Urothelium cell line (cell line): ENCODE data around the gene SHISA2.

Source experiments
- DNase-seq: peaks from one replicate; pipeline ENCODE4 v3.0.0; 2011; ENCODE audit warnings: low spot score, mixed read lengths
- FAIRE-seq: peaks from 2 replicates; lab custom pipeline; 2011; peaks lifted over from hg19 to GRCh38; lab: Jason Lieb, UNC

Gene SHISA2

DNA sequence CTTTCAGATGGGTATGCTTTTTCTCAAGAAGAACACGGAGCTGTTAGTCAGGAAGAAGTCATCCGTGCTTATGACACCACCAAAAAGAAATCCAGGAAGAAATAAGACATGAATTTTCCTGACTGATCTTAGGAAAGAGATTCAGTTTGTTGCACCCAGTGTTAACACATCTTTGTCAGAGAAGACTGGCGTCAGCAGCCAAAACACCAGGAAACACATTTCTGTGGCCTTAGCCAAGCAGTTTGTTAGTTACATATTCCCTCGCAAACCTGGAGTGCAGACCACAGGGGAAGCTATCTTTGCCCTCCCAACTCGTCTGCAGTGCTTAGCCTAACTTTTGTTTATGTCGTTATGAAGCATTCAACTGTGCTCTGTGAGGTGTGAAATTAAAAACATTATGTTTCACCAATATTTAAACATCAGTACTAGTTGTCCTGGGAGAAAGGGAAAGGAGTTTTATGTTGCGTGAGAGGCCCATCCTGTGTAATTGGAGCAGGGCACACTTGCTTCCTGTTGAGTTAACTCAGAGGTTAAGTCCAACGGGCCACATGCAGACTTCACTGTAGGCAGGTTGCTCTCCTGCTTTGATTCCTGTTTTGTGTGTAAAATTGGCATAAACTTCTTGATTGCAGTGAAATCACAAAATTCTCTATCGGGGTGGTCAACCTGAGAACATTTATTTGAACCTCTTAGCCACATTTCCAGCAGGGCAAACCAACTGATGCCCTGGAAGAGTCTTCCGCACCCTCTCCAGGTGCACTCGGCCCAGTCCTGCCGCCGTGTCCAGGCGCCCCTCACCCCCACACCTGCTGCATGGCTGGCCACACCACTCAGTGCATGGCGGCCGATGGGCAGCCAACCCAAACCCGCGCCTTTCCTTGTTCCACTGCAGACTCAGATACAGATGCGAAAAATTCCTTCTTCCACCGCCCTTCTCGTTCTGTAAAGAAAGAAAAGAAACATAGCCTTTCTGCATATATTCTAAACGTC is 31.6 kb downstream of the SHISA2 start:
- FAIRE-seq: no peak

DNA sequence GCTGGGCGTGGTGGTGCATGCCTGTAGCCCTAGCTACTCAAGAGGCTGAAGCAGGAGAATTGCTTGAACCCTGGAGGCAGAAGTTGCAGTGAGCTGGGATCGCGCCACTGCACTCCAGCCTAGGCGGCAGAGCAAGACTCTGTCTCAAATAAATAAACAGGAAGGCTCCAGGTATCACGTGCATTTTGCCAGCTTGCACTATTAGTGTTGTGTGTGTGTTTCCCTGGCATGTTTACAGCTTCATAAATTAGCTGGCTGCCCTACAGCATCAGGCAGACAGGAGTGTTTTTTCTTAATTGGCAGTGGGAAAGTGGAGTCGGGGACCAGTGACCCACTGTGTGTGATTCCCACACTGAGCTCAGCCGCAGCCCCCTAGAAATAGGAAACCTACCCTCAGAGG is 32.6 kb downstream of the SHISA2 start:
- FAIRE-seq: no peak
- DNase-seq: no peak

More for the DNA sequence above, 31.6 kb downstream of the SHISA2 start:
- DNase-seq: no peak

DNA sequence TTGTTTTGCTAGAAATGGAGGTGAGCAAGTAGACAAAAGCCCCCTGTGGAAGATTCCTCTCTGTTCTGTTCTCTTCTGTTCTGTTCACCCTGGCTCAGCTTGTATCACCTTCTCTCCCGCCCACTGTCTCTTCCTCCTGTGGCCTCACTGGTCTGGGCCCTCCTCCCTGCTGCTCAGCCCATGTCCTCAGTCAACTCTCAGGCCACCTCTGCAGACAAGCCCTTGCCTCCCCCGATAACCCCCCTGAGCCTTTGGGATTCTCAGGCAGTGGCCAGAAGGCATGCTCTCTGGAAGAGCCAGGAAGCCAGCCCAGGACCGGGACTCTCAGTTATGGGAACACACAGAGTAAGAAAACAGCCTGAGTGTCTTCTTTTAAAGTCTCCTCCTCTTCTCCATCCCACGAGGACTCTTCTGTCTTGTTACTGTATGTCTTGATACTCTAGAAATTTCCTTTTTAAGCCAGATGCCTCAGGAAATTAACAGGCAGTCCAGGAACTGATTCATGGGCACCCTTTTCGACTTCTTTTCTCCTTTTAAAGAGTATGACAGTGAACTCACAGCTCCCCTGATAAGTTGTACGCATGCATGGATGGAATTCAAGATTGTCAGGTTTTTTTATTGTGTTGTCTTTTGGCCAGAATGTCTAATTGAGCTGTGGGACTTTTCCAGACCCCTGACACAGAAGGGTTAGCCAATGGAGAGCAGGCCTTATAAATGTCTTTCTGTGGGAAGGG is 33.7 kb downstream of the SHISA2 start:
- no peak for FAIRE-seq
- no peak for DNase-seq

DNA sequence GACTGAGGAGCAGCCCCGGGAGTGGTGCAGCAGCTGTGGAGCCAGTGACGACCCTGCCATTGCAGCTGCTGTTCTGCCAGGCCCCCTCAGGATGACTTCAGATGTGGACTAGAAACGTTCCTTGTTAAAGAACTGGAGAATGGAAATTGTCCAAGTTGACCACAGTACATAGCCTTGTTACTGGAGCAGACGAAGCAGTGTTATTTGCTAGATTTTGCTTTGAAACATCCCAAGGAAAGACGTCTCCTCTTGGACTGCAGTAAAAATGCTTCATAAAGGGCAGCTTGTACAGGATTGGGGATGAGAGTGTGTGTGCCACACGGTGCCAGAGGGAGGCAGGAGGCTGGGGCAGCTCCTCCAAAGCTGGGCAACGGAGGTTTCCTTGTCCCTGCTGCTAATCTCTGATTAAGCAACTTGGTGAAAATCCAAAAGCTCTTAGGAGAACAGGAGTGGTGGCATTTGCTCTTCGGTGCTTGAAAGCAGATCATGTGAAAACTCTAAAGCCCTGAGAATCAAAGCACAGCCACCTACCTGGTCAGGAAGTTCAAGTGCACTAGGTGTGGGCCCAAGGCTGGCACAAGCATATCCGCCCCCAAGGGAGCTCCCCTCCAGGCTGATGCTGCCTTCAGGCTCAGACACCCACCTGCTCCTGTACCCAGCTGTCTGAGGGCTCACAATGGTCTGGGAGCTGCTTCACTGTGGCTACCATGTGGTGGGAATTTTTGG is 34.5 kb downstream of the SHISA2 start:
- no peak for FAIRE-seq
- DNase-seq: no peak

DNA sequence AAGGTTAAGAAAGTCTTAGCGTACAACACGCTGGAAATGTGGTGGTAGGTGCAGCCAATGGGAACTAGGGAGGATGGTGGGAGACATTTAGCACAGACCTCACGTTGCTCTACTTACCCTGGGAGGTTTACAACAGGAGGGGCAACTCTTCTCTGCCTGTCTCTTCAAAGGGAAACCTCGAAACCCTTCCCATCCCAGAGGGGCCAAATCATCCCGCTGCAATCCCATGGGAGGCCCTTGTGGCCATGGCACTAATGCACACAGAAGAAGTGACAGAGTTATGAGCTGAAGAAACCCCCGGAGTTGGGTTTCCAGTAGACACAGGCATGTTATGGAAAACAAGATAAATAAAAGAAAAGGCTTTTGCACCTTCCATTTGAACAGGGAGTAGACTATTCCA is 35.6 kb downstream of the SHISA2 start:
- FAIRE-seq: no peak
- DNase-seq: no peak

DNA sequence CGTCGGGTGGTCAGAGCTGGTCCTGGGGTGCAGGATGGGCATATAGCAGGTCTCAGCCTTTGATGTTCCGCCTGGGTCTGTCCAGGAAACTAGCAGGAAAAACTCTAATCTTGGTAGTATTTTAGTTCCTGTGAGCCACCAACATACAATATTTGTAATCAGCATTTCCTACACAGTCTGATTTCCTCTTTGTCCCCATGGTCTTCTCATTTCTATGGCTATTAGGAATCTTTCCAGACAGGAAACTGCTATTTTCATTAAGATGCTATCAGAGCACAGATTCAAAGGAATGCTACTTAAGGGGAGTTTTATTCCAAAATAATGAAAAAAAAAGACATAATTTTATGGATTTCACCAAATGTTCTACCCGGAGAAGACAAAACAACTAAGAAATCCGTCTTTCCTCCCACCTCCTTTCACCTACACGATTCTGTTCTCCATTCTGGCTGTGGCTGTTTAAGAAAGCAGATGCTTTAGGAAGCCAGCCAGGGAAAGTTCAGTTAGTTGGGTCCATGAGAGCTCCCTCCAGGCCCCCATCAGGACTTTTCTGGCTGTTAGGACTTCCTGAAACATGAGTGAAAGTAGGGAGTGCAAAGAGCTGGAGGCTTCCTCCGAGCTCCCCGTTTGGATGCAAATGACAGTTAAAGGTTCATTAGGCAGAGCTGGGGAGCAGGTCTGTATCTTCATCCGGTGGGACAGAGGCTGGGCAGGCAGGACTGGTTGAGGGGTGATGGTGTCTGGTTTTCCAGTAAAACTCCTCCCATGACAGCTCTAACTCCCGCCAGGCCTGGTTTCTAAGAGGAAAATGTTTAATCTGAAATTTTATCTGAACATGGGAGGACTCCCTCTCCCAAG is 36.3 kb downstream of the SHISA2 start:
- DNase-seq (no peak), FAIRE-seq (no peak)

DNA sequence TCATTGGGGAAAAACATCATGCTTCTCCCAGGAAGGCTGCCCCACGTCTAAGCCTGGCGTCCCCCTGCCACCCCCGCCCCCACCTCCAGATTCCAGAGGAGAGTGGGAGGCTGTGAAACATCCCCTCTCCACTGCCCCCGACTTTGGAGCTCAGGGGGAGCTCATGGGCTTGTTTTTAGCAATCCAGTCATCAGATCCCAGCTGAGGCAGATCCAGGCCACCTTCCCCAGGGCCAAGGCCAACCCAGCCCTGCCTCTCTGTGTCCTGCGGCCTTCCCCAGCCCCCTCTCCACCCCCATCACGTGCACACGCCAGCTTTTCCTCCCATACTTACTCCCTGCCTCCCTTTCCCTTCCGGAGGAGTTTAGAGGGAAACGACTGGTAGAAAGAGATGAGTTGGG is 38.8 kb downstream of the SHISA2 start:
- FAIRE-seq (no peak), DNase-seq (no peak)

DNA sequence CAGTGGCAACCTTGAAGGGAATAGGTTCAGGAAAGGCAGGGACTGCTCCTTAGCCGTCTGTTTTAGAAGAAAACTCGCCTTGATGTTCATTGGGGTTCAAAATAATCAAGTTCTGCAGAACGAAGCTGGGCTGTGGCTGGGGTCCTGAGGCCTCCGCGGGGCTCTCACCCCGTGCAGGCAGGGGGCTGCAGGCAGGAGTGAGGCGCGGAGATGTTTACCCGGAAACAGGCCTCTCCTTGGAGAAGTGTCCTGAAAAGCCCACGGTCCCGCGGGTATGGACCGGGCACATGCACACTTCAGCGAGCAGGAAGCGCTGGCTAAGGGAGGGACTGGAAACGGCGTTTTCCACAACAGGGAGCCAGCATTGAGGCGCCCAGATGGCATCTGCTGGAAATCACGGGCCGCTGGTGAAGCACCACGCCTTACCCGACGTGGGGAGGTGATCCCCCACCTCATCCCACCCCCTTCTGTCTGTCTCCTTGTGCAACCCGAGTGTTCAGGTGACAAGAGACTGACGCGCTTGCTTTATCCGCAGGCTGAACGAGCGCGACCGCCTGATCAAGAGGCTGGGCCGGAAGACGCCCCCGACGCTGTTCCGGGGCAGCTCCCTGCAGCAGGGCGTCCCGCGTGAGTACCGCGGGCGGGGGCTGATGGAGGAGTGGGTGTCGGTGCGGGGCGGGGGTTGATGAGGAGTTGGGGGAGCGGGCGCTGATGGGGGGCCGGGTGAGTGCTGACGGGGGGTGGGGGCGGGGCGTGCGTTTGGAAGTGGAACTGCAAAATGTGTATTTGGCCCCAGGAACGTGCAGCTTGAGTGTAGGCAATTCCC is 39.6 kb downstream of the SHISA2 start:
- DNase-seq: no peak
- no peak for FAIRE-seq

DNA sequence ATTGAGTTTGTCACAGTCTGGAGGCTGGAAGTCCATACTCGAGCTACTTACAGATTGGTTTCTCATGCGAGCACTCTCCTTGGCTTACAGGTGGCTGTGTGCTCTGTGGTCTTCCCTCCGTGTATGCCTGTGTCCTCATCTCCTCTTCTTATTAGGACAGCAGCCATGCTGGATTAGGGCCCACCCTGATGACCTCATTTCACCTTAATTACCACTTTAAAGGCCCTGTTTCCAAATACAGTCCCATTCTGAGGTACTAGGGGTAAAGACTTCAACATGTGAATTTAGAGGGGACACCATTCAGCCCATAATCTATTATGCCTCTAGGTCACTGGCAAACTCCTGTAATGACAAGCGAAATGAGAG is 40.6 kb downstream of the SHISA2 start:
- DNase-seq (no peak), FAIRE-seq (no peak)

DNA sequence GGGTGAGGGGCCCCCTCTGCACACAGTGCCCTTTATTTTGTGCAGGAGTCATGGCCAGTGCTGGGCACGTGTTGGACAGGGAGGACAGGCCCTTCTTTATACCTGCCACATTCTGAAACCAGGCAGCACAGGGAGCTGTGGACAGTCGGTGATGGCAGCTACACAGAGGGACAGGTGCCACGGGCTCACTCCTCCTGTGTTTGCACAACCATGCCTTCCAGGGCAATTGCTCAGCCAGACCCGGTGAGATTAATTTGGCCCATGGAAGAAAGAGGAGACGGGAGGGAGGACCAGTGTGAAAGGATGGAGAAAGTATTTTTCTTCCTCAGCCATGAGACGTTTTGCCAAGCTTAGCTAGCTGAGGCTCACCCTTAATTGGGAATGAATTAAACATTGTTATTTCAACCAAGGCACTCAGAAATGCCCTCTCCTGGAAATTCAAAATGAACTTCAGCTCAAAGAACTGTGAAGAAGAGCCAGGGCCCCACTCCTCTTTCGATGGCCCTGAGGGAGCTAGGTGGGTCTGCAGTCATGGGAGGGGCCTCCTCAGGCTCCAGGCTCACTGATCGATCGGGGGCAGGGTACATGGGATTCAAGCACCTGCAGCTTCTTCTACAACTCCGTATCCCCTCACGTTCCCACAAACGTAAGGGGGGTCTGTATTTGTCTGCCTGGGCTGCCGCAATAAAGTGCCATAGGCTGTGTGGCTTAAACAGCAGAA is 41.2 kb downstream of the SHISA2 start:
- DNase-seq (no peak), FAIRE-seq (no peak)

DNA sequence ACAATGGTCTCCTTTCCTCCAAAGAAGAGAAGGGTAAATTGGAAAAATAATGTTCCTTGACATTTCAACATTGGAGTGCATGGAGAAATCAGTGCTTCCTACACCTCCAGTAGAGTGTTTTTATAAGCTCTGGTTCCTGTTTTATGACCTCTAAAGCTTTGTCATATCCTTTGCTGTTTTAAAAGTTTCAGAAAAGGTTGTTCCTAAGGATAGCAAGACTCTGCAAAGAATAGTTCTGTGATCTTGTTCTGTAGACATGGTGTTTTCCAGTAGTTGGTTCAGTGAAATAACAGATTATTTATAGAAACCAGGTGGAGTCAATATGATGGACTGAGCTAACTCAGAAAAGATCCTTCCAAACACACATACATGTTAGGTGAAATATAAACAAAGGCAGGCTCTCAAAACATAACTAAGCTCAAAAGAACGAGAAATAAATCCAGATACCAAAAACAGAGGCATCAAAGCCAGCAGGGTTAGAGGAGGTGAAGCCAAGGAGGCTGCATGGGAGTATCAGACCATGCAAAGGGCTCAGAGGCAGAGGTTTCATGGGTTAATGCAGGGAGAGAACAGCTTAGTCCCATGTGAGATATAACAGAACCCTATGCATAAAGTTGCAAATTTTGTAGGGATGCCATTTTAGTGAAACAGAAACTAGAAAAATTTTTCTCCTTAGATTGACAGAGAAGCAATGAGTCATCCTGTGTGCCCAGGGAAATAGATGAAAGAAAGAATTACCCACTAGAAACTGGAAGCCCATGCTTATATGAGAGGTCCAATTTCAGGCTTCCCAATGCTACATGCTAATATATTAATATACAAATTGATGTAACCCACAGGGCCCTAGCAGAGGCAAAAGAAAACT is 44.3 kb downstream of the SHISA2 start:
- DNase-seq (no peak), FAIRE-seq (no peak)
